ENCODE measurements around the gene MOCOS.

Gene MOCOS

DNA sequence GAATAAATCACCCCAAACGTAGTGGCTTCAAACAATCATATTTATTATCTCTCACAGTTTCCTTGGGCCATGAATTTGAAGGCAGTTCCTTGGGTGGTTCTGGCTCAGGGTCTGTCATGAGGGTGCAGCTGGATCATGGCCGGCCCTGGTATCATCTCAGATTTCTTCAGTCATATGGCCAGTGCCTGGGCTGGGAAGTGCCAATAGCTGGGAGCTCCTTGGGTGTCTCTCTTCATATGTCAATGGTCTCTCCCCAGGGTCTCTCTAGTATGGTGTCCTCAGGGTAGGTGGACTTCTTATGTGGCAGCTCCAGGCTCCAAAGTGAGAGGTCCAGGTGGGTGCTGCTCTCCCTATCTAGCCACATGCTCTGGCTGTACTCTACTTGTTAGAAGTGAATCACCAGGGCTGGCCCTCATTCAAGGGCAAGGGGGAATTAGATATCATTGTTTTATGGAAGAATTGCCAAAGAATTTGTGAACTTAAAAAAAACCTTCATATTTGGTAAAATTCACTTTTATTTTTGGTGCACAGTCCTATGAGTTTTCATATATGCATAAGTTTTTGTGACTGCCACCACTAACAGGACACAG, 125.6 kb downstream of the MOCOS start:
- TF ChIP-seq, protein P1, sequence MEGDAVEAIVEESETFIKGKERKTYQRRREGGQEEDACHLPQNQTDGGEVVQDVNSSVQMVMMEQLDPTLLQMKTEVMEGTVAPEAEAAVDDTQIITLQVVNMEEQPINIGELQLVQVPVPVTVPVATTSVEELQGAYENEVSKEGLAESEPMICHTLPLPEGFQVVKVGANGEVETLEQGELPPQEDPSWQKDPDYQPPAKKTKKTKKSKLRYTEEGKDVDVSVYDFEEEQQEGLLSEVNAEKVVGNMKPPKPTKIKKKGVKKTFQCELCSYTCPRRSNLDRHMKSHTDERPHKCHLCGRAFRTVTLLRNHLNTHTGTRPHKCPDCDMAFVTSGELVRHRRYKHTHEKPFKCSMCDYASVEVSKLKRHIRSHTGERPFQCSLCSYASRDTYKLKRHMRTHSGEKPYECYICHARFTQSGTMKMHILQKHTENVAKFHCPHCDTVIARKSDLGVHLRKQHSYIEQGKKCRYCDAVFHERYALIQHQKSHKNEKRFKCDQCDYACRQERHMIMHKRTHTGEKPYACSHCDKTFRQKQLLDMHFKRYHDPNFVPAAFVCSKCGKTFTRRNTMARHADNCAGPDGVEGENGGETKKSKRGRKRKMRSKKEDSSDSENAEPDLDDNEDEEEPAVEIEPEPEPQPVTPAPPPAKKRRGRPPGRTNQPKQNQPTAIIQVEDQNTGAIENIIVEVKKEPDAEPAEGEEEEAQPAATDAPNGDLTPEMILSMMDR (IDR thresholded peaks at IDR 0.05), result no peak

DNA sequence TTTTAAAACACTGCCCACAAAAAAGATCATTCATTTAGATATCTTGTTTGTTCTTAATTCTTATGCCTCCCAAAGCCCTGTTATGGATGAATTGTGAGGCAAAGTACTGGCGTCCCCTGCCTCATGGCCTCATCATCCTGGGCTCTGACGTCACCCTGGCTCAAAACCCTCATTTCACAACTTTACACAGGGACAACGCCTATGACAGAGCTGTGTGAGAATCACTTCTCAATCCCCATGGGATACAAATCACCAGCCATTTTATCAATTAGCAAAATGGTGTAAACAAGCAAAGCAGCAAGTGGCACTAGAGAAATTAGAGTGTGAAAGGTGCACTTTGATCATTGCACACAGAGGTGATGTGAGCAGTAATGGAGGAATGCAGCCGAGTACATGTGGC, 126.8 kb downstream of the MOCOS start:
- TF ChIP-seq, protein P1 (IDR thresholded peaks at IDR 0.05), result no peak

DNA sequence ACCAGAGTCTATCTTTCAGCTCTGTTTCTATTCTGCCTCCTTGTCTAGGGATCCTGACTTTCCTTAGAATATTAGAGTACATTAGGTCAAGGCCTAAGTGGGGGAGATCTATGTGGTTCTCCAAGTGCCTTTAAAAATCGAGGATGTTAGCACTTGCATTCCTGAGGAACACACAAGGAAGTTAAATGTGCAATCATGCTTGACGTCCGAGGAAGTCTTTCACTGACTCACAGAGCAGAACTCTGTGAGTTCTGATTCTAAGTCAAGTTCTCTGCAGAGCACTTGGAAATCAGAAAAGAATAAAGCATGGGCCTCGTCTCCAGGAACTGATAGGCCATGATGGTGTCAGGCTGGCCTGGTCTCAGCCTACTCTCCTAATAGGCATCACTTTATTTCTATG, 127.5 kb downstream of the MOCOS start:
- TF ChIP-seq, protein P1 (IDR thresholded peaks at IDR 0.05), result no peak

DNA sequence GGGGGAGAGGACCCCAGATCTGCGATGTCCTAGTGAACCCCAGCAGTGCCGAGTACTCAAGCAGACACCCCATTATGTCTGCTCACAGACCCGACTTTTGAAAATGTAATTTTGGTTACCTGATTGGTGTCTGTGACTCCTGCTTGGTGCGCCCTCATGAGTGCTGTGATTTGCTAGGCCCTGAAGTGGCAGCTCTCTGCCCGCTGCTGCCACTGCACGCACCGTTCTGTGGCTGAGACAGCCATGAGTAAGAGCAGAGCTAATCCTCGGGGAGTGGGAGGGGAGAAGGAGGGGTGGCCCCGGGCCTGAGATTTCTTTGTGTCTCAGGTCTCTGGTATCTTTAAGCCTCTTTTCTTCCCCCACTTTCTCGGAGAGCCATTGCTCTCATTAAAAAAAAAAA, 128.4 kb downstream of the MOCOS start:
- TF ChIP-seq, protein P1 (IDR thresholded peaks at IDR 0.05), result no peak

DNA sequence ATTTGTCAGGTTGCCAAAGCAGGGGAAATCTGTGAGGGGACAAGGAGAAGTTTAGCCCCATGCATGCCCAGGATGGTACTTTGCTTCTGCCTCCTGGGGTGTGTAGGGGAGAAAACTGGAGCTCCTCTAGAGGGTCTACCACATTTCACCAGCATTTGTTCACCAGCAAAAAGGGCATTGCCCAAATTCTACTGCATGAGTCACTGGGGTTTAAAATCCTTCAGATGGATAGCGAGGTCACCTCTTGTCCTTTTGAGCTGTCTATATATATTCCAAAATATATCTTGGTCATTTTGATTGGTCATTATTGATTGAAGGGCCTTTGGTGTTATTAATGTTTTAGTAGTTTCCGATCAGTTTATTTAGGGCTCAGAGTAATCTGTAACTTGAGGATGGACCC, 128.9 kb downstream of the MOCOS start:
- TF ChIP-seq, protein P1 (IDR thresholded peaks at IDR 0.05), result no peak
